GM23338 (cell line): ENCODE data around the gene CAPN15.

ENCODE experiments used
- EZH2 ChIP-seq: fragments of 200-600 bp; sonication (generic); IDR thresholded peaks from one replicate; pipeline ENCODE4 v1.8.0; 2017; ENCODE audit warnings: antibody characterized with exemption, mild to moderate bottlenecking, low read depth; ENCODE audit not compliant: unreplicated experiment
- EZH2phosphoT487 ChIP-seq: fragments of 200-600 bp; sonication (generic); IDR thresholded peaks from one replicate; pipeline ENCODE4 v1.8.1; 2018; ENCODE audit warnings: antibody characterized with exemption; ENCODE audit not compliant: unreplicated experiment
- JUNB ChIP-seq: IDR thresholded peaks from one replicate; pipeline ENCODE4 v1.6.1; 2016; ENCODE audit warnings: antibody characterized with exemption; ENCODE audit not compliant: unreplicated experiment
- POLR2AphosphoS5 ChIP-seq: IDR thresholded peaks from 2 replicates; pipeline ENCODE4 v1.6.1; 2016; ENCODE audit warnings: antibody characterized with exemption, low read depth
- TF ChIP-seq, protein P1 (sequence below), 2 experiments: fragments of 200-600 bp in 1 of 2; sonication (generic) in 1 of 2; conservative IDR thresholded peaks; 2 replicates each; pipeline versions ENCODE4 v1.5.1 to v1.6.1; 2016 to 2017; ENCODE audit warnings: antibody characterized with exemption in 2 of 2, low read depth in 2 of 2, mild to moderate bottlenecking in 2 of 2, moderate library complexity in 1 of 2
- TF ChIP-seq, protein P2 (sequence below): IDR thresholded peaks from one replicate; pipeline ENCODE4 v1.6.1; 2018; ENCODE audit warnings: antibody characterized with exemption; ENCODE audit not compliant: unreplicated experiment

DNA sequence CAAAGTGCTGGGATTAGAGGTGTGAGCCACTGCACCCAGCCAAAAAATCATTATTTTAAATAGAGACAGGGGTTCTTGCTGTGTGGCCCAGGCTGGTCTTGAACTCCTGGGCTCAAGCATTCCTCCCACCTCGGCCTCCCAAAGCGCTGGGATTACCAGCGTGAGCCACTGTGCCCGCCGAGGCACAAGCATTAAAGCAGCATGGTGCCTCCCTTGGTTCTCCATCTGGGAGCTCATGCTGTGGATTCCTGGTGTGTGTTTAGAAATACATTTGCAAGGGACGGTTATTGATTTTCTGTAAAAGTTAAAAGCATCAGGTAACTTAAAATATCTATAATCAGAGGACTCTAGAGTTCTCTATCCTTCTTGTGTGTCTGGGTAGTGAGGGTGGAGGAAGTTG lies 14.7 kb upstream of the CAPN15 start:
- TF ChIP-seq, protein P1, sequence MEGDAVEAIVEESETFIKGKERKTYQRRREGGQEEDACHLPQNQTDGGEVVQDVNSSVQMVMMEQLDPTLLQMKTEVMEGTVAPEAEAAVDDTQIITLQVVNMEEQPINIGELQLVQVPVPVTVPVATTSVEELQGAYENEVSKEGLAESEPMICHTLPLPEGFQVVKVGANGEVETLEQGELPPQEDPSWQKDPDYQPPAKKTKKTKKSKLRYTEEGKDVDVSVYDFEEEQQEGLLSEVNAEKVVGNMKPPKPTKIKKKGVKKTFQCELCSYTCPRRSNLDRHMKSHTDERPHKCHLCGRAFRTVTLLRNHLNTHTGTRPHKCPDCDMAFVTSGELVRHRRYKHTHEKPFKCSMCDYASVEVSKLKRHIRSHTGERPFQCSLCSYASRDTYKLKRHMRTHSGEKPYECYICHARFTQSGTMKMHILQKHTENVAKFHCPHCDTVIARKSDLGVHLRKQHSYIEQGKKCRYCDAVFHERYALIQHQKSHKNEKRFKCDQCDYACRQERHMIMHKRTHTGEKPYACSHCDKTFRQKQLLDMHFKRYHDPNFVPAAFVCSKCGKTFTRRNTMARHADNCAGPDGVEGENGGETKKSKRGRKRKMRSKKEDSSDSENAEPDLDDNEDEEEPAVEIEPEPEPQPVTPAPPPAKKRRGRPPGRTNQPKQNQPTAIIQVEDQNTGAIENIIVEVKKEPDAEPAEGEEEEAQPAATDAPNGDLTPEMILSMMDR (conservative IDR thresholded peaks at IDR 0.05; ENCODE audit: low read depth in 2 of 2) = no peak
- TF ChIP-seq POLR2AphosphoS5 = no peak
- TF ChIP-seq EZH2phosphoT487 = no peak
- no peak for TF ChIP-seq EZH2
- TF ChIP-seq JUNB = no peak
- TF ChIP-seq, protein P2, sequence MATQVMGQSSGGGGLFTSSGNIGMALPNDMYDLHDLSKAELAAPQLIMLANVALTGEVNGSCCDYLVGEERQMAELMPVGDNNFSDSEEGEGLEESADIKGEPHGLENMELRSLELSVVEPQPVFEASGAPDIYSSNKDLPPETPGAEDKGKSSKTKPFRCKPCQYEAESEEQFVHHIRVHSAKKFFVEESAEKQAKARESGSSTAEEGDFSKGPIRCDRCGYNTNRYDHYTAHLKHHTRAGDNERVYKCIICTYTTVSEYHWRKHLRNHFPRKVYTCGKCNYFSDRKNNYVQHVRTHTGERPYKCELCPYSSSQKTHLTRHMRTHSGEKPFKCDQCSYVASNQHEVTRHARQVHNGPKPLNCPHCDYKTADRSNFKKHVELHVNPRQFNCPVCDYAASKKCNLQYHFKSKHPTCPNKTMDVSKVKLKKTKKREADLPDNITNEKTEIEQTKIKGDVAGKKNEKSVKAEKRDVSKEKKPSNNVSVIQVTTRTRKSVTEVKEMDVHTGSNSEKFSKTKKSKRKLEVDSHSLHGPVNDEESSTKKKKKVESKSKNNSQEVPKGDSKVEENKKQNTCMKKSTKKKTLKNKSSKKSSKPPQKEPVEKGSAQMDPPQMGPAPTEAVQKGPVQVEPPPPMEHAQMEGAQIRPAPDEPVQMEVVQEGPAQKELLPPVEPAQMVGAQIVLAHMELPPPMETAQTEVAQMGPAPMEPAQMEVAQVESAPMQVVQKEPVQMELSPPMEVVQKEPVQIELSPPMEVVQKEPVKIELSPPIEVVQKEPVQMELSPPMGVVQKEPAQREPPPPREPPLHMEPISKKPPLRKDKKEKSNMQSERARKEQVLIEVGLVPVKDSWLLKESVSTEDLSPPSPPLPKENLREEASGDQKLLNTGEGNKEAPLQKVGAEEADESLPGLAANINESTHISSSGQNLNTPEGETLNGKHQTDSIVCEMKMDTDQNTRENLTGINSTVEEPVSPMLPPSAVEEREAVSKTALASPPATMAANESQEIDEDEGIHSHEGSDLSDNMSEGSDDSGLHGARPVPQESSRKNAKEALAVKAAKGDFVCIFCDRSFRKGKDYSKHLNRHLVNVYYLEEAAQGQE = no peak
